ENCODE results near the gene QRICH2.
A peak's percentile ranks its signal among the peaks of the same experiment; 100 is the strongest.
"Not testable (repeated sequence)": the region's sequence is repeated elsewhere in the genome, so short reads cannot be mapped to it uniquely, and the experiment has no call there.

Gene QRICH2

DNA sequence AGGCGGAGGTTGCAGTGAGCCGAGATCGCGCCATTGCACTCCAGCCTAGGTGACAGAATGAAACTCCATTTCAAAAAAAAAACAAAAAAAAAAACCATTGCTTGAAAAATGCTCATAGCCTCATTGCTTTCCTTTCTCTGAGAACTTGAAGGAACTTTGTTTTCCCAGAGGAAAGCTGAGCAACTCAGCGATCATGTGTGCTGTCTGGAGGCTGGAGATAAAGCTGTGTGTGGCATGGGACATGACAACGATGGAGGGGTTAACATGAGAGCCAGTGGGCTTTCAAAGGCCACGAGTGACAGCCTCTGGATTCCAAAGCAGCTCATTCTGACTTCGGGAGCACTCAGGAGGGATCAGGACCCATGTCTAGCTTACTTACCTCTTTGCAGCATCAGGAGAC is 21.6 kb upstream of the QRICH2 start:
- no peak for DNase-seq

DNA sequence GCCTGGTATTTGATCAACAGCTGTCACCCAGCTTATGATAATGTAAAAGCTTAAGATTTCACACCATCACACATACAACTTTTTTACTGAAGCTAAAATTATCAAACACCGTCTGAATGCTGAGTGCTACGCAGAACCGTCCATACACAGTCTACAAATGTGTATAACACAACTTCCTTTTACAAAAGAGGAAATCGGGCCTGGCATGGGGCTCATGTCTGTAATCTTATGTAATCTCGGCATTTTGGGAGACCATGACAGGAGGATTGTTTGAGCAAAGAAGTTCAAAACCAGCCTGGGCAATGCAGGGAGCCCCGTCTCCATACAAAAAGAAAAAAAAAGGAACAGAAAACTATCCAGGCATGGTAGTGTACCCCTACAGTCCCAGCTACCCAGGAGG is 19.6 kb upstream of the QRICH2 start:
- DNase-seq, result no peak

DNA sequence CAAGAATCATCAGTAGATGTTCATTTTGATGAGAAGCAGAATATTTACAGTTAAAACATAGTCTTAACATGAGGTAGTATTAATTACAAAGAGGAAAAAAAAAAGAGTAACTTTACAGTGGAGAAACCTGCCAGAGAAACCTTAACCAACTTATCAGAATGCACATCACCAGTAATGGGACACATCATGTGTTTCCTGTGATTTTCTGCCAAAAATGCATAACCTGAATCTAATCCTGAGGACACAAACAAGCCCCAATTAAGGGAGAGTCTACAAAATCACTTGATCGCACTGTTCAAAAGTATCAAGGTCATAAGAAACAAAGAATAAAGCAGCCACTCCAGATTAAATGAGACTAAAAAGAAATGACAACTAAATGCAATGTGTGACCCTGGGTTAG is 18.2 kb upstream of the QRICH2 start:
- DNase-seq, result no peak

DNA sequence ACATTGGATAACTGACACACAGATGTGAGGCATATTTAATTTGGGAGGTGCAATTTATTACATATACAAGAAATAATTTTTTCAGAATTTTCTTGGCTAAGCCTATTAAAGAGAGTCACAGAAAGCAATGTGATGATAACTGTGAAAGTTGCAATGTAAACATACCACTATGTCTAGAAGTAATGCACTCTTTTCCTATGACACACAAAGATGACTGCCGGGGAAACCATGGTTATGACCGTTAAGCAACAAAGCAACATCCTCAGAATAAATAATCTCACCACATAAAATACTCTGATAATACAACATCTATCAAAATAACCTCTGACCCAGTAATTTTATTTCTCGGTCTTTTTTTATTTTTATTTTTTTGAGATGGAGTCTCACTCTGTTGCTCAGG is 10.5 kb upstream of the QRICH2 start:
- no peak for DNase-seq

DNA sequence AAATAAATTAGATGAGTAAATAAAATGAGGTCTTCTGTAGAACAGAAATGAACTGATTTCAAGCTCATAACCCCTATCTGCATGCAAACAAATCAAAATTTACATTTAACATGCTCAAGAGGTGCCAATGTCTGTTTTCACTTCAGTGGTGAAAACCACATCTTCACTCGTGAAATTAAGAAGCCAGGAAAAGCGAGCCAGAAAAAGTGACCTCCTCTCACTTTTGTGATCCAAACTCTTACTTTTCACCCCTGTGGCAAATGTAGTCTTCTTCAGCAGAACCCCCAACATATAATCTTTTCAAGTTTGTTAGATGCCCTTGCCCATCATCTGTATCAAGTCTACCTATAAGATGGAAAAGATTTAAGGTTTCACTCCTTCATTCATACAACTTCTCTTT is 9.5 kb upstream of the QRICH2 start:
- no peak for DNase-seq

DNA sequence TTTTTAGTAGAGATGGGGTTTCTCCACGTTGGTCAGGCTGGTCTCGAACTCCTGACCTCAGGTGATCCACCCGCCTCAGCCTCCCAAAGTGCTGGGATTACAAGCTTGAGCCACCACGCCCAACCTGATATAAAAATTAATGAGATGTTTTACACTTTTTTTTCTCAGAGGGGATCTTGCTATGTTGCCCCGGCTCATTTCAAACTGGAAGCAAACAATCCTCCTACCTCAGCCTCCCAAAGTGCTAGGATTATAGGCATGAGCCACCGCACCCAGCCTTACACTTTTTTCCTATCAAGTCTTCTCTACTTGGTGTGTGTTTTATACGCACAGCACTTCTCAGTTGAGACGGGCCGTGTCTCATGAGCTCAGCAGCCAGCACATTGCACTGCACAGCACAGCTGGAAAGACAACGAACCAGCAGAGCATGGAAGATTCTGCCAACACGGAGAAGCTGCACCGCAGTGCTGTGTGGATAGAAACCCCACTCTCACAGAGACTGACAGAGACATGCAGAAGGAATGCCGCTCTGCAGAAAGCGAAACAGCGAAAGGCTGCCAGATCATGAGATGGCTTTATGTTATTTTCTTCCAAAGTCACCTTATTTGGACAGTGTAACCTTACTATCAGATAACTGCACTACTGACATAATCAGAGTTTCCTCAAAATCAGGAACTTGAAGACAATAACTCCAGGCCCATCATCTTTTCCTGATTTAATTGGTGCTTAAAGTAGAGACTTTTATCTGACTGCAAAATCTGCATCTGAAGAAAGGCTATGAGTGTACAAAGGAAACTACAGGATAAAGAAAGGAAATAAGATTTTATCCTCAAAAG is 6.5 kb upstream of the QRICH2 start:
- DNase-seq, result no peak

DNA sequence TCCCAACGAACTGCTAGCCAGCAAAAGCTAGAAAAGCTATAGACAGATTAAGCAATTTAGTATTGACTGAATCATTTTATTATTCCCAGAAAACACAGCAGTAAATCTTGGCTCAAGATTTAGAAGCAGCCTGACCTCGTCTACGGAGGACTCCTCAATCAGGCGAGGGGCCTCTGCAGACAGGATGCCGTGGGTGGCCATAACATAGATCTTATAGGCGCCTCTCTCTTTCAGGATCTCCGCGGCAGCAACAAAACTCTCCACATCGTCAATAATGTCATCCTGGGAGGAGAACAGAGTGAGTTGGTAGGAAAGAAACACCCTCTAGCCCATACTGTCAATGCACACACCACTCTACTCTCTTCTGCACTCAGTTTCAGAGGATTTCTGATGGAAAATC is 4.7 kb upstream of the QRICH2 start:
- no peak for DNase-seq

DNA sequence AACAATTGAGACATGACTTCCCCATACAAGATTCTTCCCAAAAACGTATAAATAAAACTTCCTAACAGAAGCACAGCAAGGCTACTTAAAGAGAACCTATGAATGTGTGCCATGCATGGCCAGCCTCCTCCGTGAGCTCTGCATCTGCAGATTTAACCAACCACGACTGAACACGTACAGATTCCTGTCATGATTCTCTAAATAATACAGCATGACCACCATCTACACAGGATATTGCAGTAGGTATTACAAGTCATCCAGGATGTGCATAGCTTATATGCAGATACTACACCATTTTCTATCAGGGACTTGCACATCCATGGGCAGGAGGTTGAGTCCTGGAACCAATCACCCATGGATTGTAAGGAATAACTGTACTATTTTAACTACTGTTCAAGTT is 1.4 kb upstream of the QRICH2 start:
- no peak for DNase-seq

DNA sequence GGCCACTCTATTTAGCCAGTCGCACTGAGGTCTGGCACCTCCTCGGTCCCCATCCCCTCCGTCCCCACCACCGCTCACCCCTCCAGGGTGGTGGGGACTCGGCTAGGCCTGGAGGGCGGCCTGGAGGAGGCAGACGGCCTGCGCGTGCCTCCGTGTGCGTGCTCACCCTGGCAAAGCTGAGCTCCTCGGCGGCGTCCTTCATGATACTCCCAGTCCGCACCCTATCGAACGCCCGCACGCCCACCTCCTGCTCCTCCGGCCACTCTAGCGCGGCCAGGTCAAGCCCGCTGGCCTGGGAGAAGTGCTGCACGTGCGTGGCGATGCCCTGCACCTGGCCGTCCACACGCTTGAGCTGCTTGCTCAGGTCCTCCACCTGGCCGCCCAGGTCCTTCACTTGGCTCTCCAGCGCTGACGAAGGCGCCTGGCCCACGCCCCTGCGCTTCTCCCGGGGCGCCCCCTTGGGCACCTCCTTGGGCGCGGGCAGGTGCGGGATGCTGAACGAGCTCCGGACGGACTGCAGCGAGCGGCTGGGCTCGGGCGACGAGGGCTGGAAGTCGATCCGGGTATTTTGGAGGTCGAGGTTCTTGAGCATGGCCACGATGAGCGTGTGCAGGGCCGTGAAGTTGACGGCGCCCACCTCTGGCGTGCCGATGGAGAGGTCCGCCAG is 644 bp downstream of the QRICH2 start:
- no peak for DNase-seq

DNA sequence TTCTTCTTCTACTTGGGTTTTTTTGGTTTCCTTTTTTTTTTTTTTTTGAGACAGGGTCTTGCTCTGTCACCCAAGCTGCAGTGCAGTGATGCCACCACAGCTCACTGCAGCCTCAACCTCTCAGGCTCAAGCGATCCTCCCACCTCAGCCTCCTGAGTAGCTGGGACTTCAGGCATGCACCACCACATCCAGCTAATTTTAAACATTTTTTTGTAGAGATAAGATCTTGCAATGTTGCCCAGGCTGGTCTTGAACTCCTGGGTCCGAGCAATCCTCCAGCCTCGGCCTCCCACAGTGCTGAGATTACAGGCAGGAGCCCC is 3.0 kb downstream of the QRICH2 start:
- not testable (repeated sequence) for DNase-seq

DNA sequence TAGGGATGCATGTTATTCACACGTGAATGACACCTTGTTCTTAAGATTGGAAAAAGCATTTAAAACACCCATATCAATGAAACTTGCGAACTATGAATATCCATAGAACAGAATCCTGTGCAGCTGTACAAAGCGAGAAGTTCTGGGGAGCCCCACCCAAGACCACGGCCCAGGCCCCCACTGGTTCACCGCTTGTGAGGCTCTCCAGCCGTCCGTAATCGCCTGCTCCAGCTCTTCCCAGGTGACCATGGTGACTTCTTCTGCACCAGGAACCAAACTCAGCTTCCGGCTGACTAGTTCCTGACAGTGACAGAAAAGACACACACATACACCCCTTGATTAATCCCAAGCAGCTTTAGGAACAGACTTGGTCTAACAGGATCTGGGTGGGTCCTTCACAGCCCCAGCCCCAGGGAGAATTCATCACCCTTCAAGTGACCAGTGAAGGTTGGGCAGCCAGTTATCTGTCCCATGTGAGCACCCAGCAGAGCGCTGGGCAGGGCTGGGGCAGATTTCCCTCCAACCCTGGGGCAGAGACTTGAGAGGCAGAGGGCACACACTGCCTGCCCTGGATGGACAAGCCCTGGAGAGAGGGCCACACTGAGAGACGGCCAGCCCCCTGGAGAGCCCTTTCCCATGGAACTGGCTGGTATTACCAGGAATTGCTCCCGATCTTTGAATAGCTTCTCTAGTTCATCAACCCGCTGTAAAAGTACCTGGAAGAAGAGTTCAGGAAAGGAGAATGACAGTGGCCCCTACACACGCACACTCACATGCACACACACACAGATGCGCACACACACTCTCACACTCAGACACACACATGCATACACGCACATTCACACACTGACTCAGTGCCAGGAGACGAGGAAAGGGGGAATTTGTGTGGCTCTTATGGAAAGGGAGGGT is 3.6 kb downstream of the QRICH2 start:
- no peak for DNase-seq

DNA sequence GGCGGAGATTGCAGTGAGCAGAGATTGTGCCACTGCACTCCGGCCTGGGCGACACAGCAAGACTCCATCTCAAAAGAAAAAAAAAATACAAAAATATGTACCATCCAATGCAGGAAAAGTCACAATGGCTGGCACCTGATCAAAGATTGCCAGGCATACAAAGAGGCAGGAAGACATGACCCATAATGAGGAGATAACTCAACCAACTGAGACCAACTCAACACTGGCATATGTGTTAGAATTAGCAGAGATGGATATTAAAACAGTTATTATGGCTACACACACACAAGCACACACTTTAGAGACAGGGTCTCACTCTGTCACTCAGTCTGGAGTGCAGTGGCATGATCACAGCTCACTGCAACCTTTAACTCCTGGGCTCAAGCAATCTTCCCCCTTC is 10.6 kb downstream of the QRICH2 start:
- no peak for DNase-seq

DNA sequence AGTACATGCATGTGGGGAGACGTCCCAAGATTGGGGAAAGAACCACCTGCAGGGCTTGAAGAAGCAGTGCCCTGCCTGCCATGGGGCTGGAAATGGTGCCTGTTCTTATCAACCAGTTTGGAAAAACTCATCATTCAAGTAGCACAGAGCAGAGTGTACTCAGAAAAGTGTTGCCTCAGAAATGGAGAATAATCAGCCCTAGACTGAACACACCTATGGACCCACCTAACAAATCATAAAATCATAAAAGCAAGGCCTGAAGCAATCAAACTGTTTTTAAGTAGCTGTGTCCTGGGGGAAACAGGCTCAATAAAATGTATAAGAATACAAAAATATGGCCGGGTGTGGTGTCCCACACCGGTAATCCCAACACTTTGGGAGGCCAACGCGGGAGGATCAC is 11.2 kb downstream of the QRICH2 start:
- DNase-seq, result no peak

DNA sequence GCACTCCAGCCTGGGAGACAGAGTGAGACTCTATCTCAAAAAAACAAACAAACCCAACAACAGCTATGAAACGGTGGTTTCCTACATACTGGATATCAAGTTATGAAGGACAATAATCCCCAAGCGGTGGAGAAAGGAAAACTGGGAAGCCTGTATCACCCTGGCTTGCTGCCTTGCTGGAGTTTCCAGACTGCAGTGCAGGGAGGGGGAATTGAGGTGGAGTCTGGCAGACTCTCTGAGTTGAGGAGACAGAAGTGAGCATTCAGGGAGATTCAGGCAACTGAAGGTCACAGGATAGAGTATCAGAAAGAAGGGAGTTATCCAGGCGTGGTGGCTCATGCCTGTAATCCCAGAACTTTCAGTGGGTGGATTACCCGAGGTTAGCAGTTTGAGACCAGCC is 11.9 kb downstream of the QRICH2 start:
- no peak for DNase-seq

DNA sequence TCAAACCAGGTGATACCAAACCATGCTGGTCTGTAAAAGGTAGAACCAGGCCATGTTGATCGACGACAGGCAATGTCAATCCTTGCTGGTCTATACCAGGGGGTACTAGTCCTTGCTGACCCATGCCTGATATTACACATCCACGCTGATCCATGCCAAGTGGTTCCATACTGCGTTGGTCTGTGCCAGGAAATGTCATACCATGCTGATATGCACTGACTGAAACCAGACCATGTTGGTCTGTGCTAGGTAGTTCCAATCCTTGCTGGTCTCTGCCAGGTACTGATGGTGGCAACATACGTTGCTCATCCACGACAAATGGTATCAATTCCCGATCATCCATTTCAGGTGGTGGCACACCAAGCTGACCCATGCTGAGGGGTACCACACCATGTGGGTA is 15.0 kb downstream of the QRICH2 start:
- no peak for DNase-seq

DNA sequence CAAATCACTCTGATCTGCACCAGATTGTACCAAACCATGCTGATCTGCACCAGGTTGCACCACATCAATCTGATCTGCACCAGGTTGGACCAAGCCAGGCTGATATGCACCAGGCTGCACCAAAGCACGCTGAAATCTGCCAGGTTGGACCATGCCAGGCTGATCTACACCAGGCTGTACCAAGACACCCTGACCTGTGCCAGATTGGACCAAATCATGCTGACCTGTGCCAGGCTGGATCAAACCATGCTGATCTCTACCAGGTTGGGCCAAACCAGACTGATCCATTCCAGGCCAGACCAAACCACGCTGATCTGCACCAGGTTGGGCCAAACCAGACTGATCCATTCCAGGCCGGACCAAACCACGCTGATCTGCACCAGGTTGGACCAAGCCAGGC is 15.5 kb downstream of the QRICH2 start:
- DNase-seq, result no peak

DNA sequence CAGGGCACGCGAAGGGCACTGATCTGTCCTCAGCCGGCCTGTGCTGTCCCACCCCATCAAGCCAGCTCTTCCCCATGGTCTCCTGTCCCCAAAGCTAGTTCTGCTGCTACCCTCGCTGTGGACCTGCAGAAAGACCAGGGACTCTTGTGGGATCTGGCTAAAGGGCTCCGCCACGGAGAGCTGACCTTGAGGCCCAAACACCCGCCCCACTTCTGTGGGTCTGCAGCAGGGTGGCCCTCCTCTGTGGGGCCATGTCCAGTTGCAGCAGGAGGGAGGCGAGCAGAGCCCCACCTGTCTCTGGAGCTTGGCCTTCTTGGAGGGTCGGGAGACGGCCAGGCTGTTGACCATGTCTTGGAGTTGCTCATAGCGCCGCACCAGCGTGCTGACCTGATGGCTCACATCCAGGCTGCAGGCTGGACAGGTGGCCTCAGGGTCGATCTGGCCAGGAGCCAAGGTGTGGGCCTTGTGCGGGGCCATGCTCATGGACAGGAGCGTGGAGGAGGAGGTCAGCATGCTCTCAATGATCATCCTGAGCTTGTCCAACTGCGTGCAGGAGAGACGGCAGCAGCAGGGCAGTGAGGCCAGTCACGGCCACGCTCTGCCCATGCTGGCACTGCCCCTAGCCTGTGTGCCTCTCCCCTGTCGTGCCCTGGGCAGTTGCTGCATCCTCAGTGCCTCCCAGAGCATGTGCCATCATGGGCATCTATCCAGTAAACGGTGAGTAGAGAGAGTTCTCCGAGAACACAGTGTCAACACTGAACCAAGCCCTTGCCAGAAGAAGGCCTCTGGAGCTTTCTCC is 26.3 kb downstream of the QRICH2 start:
- DNase-seq, result no peak

DNA sequence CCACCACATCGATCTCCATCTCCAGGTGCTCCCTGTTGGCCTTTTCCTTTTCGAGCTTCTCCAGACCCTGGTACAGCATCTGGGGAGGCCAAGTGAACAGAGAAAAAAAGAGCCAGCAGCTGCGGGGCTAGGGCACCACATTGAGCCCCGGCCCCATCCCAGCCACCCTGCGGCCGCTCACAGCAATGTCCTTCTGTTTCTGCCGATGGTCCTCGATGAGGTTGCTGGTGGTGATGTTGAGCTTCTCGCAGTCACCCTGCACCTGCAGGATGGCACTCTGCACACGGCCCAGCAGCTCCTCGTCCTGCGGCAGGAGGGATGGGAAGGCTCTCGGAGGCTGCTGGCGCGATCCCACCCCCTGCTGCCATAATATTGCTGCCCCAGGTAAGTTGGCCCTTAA is 27.4 kb downstream of the QRICH2 start:
- no peak for DNase-seq

DNA sequence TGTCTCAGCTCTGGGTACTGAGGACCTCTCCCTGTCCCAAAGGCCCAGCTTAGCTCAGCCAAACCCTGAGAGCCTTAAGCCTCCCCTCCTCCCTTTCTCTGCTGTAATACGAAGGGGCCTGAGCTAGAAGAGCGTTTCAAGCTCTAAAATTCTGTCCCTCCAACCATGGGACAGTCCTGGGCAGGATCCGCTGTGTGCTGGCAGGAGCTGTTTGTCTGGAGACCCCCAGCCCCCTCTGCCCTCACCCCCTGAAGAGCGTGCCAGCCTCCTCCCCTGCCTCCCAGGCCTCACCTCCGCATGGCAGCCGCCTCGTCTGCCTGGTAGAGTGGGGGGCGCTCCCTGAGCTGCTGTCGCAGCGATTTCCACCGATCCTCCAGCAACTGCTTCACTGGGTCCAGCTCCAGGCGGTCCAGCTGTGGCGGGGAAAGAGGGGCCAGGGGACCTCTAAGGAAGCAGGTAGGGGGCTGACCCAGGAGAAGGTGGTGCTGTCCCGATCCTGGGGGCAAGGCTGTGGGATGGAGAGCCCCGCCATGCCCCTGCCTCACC is 28.3 kb downstream of the QRICH2 start:
- no peak for DNase-seq

DNA sequence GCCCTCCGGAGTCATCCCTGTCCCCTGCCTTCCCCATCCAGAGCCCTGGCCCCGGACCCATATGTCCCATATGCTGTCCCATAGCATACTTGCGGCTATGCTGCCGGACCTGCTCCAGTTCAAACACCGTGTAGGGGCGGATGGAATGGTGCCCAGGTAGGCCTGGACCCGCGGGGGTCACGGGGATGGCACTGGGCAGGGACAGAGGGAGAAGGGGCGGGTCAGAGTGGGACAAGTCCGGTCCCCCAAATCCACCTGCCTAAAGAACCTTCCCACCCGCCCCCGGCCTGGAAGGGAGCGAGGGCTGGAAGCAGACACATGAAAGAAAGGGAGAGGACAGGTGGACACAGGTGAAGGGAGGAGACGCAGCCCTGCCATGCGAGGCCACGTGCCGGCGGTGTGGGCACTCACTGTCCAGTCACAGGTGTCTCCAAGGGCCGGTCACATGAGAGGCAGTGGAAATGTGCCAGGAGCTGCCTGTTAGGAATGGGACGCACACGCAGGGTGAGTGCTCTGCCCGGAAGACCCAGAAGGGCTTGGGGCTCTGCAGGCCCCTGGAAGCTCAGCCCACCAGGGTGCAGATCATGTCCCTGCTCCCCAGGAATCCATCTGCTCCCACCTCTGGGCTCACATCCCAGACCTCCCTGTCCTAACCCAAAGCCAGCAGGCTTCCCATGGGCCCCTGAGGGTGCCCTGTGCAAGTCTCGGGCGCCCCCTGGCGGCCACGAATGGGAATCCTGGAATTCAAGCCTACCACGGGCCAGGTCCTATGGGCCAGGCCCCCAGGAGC is 28.9 kb downstream of the QRICH2 start:
- peak; percentile 39 for DNase-seq

DNA sequence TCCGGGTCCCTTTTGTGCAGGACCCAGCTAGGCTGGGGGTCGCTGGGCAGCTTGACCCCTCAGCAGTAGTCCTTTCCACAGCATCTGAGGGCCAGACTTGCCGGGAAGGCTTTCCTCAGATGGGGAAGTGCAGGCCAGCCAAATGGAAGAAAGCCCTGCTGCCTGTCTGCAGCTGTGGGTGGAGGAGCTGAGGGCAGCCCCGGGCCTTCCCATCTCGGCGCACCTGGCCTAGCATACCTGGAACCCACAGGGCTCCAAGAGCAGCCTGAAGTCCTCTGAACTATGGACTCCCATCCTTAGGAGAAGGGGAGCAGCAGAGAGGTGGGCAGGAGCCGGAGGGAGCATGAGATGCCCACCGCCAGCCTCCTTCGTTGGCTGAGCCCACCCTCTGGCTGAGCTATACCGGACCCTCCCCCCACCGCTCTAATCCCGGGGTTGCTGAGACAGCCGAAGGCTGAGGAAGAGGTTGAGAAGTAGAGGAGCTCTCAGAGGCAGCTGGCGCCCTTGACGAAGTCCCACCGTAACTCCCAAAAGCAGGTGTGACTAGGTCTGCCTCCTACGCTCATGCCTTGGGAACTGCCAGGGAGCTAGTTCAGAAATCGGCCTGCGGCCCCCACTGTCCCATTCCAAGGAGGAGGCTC is 29.7 kb downstream of the QRICH2 start:
- no peak for DNase-seq
